WTC11 (cell line): ENCODE measurements around the gene NAALADL2.

Experiments used
- CTCF ChIP-seq: fragments of 200-600 bp; IDR thresholded peaks from 2 replicates; pipeline ENCODE4 v1.8.0; 2022; ENCODE audit warnings: antibody characterized with exemption
- TCF7 ChIP-seq: sonication (generic); formaldehyde crosslinking; IDR thresholded peaks from 2 replicates; pipeline ENCODE4 v1.8.0; 2022; ENCODE audit warnings: mild to moderate bottlenecking, low read depth, missing genetic modification reagents, moderate library complexity
- ZBTB21 ChIP-seq: sonication (generic); formaldehyde crosslinking; IDR thresholded peaks from 2 replicates; pipeline ENCODE4 v1.8.1; 2023; ENCODE audit warnings: mild to moderate bottlenecking, missing genetic modification reagents, borderline replicate concordance
- ZNF416 ChIP-seq: fragments of 250-450 bp; sonication (Bioruptor Pico); IDR thresholded peaks from 2 replicates; pipeline ENCODE4 v1.9.0; 2021; ENCODE audit warnings: mild to moderate bottlenecking, inconsistent platforms
- TF ChIP-seq, protein P1 (sequence below): sonication (generic); formaldehyde crosslinking; IDR thresholded peaks from 2 replicates; pipeline ENCODE4 v1.8.0; 2022; ENCODE audit warnings: mild to moderate bottlenecking, missing genetic modification reagents

GRCh38 chr3:174907628-174908407, 48.7 kb downstream of the NAALADL2 start:
- TF ChIP-seq CTCF = no peak
- TF ChIP-seq ZBTB21 (CRISPR knock-in tag) = no peak
- no peak for TF ChIP-seq TCF7
- TF ChIP-seq, protein P1, sequence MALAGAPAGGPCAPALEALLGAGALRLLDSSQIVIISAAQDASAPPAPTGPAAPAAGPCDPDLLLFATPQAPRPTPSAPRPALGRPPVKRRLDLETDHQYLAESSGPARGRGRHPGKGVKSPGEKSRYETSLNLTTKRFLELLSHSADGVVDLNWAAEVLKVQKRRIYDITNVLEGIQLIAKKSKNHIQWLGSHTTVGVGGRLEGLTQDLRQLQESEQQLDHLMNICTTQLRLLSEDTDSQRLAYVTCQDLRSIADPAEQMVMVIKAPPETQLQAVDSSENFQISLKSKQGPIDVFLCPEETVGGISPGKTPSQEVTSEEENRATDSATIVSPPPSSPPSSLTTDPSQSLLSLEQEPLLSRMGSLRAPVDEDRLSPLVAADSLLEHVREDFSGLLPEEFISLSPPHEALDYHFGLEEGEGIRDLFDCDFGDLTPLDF (CRISPR knock-in tag) = no peak
- no peak for TF ChIP-seq ZNF416 (CRISPR knock-in tag)
